ENCODE data around the gene TNNT1.
"Not testable (repeated sequence)": the region's sequence is repeated elsewhere in the genome, so short reads cannot be mapped to it uniquely, and the experiment has no call there.

The TNNT1 gene

DNA sequence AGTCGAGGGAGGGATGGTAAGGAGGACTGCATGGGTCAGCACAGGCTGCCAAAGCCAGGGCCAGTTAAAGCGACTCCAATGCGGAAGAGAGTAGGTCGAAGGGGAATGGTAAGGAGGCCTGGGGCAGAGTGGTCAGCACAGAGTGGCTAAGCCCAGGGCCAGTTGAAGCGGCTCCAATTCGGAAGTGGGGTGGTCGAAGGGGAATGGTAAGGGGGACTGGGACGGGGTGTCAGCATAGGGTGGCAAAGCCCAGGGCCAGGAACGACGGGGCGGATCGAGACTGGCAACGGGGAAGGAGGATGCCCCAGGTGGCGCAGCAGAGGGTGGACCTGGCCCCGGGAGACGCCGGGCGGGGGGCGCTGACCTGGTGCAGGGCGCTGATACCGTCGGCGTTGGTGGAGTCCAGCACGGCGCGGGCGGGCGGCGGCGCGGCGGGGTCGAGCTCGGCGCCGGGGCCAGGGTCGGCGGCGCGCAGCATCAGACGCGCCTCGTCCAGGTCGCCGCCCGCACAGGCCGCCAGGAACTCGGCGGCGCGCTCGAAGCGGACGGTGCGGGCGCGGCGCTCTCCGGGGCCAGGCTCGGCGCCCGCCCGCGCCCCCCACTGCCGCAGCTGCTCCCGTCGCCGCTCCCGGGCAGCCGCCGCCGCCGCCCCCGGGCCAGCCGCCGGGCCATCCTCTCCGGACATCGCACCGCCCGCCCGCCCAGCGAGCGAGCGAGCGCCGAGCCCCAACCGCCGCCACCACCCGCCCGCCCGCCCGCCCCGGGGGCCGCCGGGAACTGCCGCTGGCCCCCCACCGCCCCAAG lies 31.9 kb downstream of the TNNT1 start, which contains the start of gene PPP1R12C:
Gene PPP1R12C, minus strand, starts transcription at position 779 of the 804 bp plus-strand sequence. Its CDS starts 94 bp downstream, at position 685.
- ATAC-seq (replicated peaks) (peak; percentile 29), DNase-seq (no peak)
- Mint-ChIP-seq H3K4me3 (peak within 1 kb of the TSS; percentile 93 to 96), H3K27me3 (no peaks in the 10 kb centered on the region), H3K9me3 (no peaks in the 10 kb centered on the region), H3K4me1 (ENCODE audit: low read depth in 2 of 2) (peaks cover 24 to 33% of the 10 kb centered on the region in 2 donors), H3K36me3 (ENCODE audit: insufficient read depth) (peaks cover 18% of the 10 kb centered on the region), H3K27ac (peak within 1 kb of the TSS; percentile 90 to 92)

- Mint-ChIP-seq H3K27me3 (no peaks in the 10 kb centered on the region), H3K36me3 (ENCODE audit: insufficient read depth) (peaks cover 18% of the 10 kb centered on the region), H3K9me3 (no peaks in the 10 kb centered on the region), H3K4me1 (ENCODE audit: low read depth in 2 of 2) (peaks cover 24 to 33% of the 10 kb centered on the region in 2 donors), H3K4me3 (peak overlapping the region; percentile 93 to 96), H3K27ac (peak overlapping the region; percentile 90 to 92)
- DNase-seq (peak; percentile 28 to 40 (median 33)), ATAC-seq (replicated peaks) (peak; percentile 19)
Observed at GRCh38 chr19:55116232-55116858, 32.7 kb downstream of the TNNT1 start.

- DNase-seq (no peak), ATAC-seq (replicated peaks) (no peak)
- peaks cover 24 to 33% of the 10 kb centered on the region in 2 donors for H3K4me1 Mint-ChIP-seq (ENCODE audit: low read depth in 2 of 2)
- no peaks in the 10 kb centered on the region for H3K9me3 Mint-ChIP-seq
- H3K27me3 Mint-ChIP-seq: no peaks in the 10 kb centered on the region
- H3K36me3 Mint-ChIP-seq (ENCODE audit: insufficient read depth): peaks cover 18% of the 10 kb centered on the region
- H3K4me3 Mint-ChIP-seq: peak overlapping the region; percentile 93 to 96
- peak overlapping the region; percentile 90 to 92 for H3K27ac Mint-ChIP-seq
Observed at GRCh38 chr19:55115446-55116065, 33.5 kb downstream of the TNNT1 start.

DNA sequence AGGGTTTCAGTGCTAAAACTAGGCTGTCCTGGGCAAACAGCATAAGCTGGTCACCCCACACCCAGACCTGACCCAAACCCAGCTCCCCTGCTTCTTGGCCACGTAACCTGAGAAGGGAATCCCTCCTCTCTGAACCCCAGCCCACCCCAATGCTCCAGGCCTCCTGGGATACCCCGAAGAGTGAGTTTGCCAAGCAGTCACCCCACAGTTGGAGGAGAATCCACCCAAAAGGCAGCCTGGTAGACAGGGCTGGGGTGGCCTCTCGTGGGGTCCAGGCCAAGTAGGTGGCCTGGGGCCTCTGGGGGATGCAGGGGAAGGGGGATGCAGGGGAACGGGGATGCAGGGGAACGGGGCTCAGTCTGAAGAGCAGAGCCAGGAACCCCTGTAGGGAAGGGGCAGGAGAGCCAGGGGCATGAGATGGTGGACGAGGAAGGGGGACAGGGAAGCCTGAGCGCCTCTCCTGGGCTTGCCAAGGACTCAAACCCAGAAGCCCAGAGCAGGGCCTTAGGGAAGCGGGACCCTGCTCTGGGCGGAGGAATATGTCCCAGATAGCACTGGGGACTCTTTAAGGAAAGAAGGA lies 34.4 kb downstream of the TNNT1 start:
- ATAC-seq (replicated peaks) (no peak), DNase-seq (no peak)
- H3K4me3 Mint-ChIP-seq: peak overlapping the region; percentile 93 to 96
- H3K36me3 Mint-ChIP-seq (ENCODE audit: insufficient read depth): peaks cover 18% of the 10 kb centered on the region
- H3K27me3 Mint-ChIP-seq: no peaks in the 10 kb centered on the region
- peaks cover 24 to 36% of the 10 kb centered on the region in 2 donors for H3K4me1 Mint-ChIP-seq (ENCODE audit: low read depth in 2 of 2)
- H3K9me3 Mint-ChIP-seq: no peaks in the 10 kb centered on the region
- H3K27ac Mint-ChIP-seq: peak overlapping the region; percentile 64 to 90

- H3K27ac Mint-ChIP-seq: peak overlapping the region in 1 of 2 donors; percentile 64
Observed at GRCh38 chr19:55113570-55114039, 35.4 kb downstream of the TNNT1 start.

GRCh38 chr19:55112777-55113569 lies 36.0 kb downstream of the TNNT1 start:
- Mint-ChIP-seq H3K4me3 (no peak overlapping the region), H3K27me3 (no peaks in the 10 kb centered on the region), H3K27ac (peak overlapping the region in 1 of 2 donors; percentile 32), H3K36me3 (ENCODE audit: insufficient read depth) (peaks cover 24% of the 10 kb centered on the region), H3K4me1 (ENCODE audit: low read depth in 2 of 2) (peaks cover 30 to 40% of the 10 kb centered on the region in 2 donors), H3K9me3 (no peaks in the 10 kb centered on the region)
- ATAC-seq (replicated peaks) (no peak), DNase-seq (no peak)

More at GRCh38 chr19:55113570-55114039, 35.4 kb downstream of the TNNT1 start:
- Mint-ChIP-seq H3K4me3 (no peak overlapping the region), H3K9me3 (no peaks in the 10 kb centered on the region), H3K36me3 (ENCODE audit: insufficient read depth) (peaks cover 22% of the 10 kb centered on the region), H3K4me1 (ENCODE audit: low read depth in 2 of 2) (peaks cover 28 to 40% of the 10 kb centered on the region in 2 donors), H3K27me3 (no peaks in the 10 kb centered on the region)
- ATAC-seq (replicated peaks) (no peak), DNase-seq (no peak)

DNA sequence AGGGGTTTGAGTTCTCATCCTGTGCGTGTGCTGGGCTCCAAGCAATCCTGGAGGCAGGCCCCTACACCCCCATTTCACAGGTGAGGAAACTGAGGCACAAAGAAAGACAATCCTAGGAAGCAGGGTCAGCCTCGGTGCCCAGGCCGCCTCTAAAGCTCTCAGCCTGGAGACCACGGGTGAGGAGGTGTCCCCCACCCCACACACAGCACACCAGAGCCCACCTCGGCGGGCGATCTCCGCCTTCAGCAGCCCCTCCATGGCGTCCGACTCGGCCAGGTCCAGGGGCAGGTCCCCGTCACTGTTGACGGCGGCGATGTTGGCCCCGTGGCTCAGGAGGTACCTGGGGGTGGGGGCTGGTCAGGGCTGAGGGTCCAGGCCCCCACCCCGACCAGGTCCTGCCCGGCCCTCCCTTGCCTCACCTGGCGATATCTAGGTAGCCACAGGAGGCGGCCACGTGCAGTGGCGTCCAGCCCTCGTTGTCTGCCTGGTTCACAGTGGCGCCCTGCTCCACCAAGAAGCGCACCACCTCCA lies 36.7 kb downstream of the TNNT1 start:
- Mint-ChIP-seq H3K27ac (peak overlapping the region in 1 of 2 donors; percentile 32), H3K4me1 (ENCODE audit: low read depth in 2 of 2) (peaks cover 27 to 35% of the 10 kb centered on the region in 2 donors), H3K36me3 (ENCODE audit: insufficient read depth) (peaks cover 20% of the 10 kb centered on the region), H3K9me3 (no peaks in the 10 kb centered on the region), H3K4me3 (no peak overlapping the region), H3K27me3 (no peaks in the 10 kb centered on the region)
- DNase-seq (no peak), ATAC-seq (replicated peaks) (no peak)

GRCh38 chr19:55111238-55111831 lies 37.7 kb downstream of the TNNT1 start:
- no peak for ATAC-seq (replicated peaks)

DNA sequence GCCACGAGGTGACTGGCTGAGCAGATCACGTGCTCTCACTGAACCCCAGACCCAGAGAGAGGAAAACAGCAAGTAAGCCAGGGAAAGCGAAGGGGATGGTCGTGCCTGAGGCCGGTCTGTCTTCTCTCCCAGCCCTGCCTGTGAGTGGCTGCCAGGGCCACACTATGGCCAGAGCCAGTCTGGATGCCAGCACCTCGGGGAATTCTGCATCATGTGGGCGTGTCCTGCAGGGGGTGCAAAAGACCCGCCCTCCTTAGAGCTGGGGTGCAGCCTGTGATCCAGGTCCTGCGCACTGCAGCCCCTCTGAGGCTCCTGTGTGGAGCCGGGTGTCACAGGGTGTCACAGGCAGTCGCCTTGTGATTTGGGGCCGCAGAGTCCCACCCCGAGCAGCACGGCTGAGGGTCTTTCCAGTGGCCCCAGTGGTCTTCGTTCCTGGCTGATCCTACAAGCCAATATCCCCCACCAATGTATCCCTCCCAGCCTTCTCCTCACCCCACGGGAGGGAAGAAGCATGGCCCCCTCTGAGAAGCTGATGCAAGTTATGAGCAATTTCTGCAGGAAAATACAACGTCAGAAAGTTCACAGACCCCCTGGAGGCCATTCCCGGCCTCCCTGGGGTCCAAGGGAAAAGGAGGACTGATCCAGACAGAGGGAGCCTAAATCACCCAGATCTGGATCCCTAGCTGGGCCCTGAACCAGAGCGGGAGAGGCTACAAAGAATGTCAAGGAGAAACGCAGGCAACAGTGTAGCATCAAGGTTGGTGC lies 39.3 kb downstream of the TNNT1 start:
- ATAC-seq (replicated peaks): no peak
- Mint-ChIP-seq H3K4me3 (no peak overlapping the region), H3K9me3 (no peaks in the 10 kb centered on the region), H3K4me1 (ENCODE audit: low read depth in 2 of 2) (peaks cover 14 to 15% of the 10 kb centered on the region in 2 donors), H3K36me3 (ENCODE audit: insufficient read depth) (peaks cover 16% of the 10 kb centered on the region), H3K27me3 (no peaks in the 10 kb centered on the region), H3K27ac (no peak overlapping the region)
- no peak for DNase-seq

More at GRCh38 chr19:55111238-55111831, 37.7 kb downstream of the TNNT1 start:
- H3K9me3 Mint-ChIP-seq: no peaks in the 10 kb centered on the region
- peak overlapping the region in 1 of 2 donors; percentile 24 for H3K27ac Mint-ChIP-seq
- H3K27me3 Mint-ChIP-seq: no peaks in the 10 kb centered on the region
- H3K36me3 Mint-ChIP-seq (ENCODE audit: insufficient read depth): peaks cover 13% of the 10 kb centered on the region
- peaks cover 25 to 29% of the 10 kb centered on the region in 2 donors for H3K4me1 Mint-ChIP-seq (ENCODE audit: low read depth in 2 of 2)
- DNase-seq: no peak
- no peak overlapping the region for H3K4me3 Mint-ChIP-seq

- H3K9me3 Mint-ChIP-seq; H3K27me3 Mint-ChIP-seq; H3K27ac Mint-ChIP-seq; DNase-seq; H3K4me3 Mint-ChIP-seq; ATAC-seq (replicated peaks): not testable (repeated sequence)
- H3K4me1 Mint-ChIP-seq (ENCODE audit: low read depth in 2 of 2): peaks cover 7 to 15% of the 10 kb centered on the region in 2 donors
- peaks cover 30% of the 10 kb centered on the region for H3K36me3 Mint-ChIP-seq (ENCODE audit: insufficient read depth)
Observed at GRCh38 chr19:55107252-55107651, 41.8 kb downstream of the TNNT1 start.

DNA sequence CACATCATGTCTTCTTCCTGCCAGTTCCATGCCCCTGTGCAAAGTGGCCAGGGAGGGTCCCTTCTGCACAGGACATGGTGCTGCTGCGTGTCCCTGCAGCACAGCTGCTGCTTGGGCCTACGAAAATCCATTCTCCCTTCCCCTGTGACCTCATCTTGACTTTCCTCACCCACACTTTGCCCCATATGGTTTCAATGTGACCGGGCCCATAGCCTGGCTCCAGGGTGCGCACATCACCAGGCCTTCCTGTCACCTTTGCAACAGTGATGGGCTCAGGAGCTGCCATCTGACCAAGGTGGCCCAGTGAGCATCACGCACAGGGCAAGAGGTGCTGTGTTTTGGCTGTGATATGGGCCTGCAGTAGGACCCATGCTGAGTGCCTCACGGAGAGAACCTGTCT lies 42.4 kb downstream of the TNNT1 start:
- no peaks in the 10 kb centered on the region for H3K27me3 Mint-ChIP-seq
- DNase-seq: no peak
- no peak for ATAC-seq (replicated peaks)

More for the DNA sequence above, 42.4 kb downstream of the TNNT1 start:
- no peak overlapping the region for H3K27ac Mint-ChIP-seq
- H3K9me3 Mint-ChIP-seq: no peaks in the 10 kb centered on the region
- H3K36me3 Mint-ChIP-seq (ENCODE audit: insufficient read depth): peaks cover 34% of the 10 kb centered on the region
- peaks cover 7 to 15% of the 10 kb centered on the region in 2 donors for H3K4me1 Mint-ChIP-seq (ENCODE audit: low read depth in 2 of 2)
- no peak overlapping the region for H3K4me3 Mint-ChIP-seq
